Activated B cell treated with CpG ODN at 0.5 μM for 24 hours (primary cell): ENCODE measurements around the gene PKP1. TPM values are rescaled to one million over a fixed set of nuclear protein-coding genes. Genes with fewer than 3 reads are reported as not detected.

Source experiments
- ATAC-seq: fragments of 200-7000 bp; cut with Tn5 transposase; one replicate; pipeline ENCODE4 v1.10.0; 2021; ENCODE audit warnings: low read depth, mild to moderate bottlenecking, moderate library complexity
- CTCF ChIA-PET: fragments of 350-600 bp; sonication (Branson Sonifier 250); formaldehyde crosslinking; loops from one replicate; lab custom pipeline; 2021; ENCODE audit warnings: antibody characterized with exemption; lab: Charles Lee
- POLR2A ChIA-PET: fragments of 350-600 bp; sonication (Branson Sonifier 250); formaldehyde crosslinking; loops from one replicate; lab custom pipeline; 2021; ENCODE audit warnings: antibody characterized with exemption; lab: Charles Lee
- DNase-seq: peaks from one replicate; pipeline ENCODE4 v3.0.0; 2022
- H3K27ac Mint-ChIP-seq: one replicate; pipeline ENCODE4 v1.8.0; 2020; ENCODE audit warnings: mixed read lengths
- H3K27me3 Mint-ChIP-seq: one replicate; pipeline ENCODE4 v1.8.0; 2021; ENCODE audit warnings: mixed read lengths
- H3K36me3 Mint-ChIP-seq: one replicate; pipeline ENCODE4 v1.8.0; 2021; ENCODE audit warnings: low read depth, mixed read lengths
- H3K4me1 Mint-ChIP-seq: one replicate; pipeline ENCODE4 v1.8.0; 2021; ENCODE audit warnings: mixed read lengths
- H3K4me3 Mint-ChIP-seq: one replicate; pipeline ENCODE4 v1.8.0; 2020; ENCODE audit warnings: mild to moderate bottlenecking, mixed read lengths
- H3K9me3 Mint-ChIP-seq: one replicate; pipeline ENCODE4 v1.8.0; 2020; ENCODE audit warnings: mixed read lengths
- intact Hi-C: fragments of 100-400 bp; cut with micrococcal nuclease; formaldehyde crosslinking; loops from one replicate; pipeline ENCODE4 v1.15.1; 2024
- total RNA-seq: library from RNA; stranded (reverse); gene quantifications from 2 replicates; pipeline ENCODE4 v1.2.3, GENCODE V29; 2022
- TF ChIP-seq, protein P1 (sequence below): fragments of 200-600 bp; IDR thresholded peaks from one replicate; pipeline ENCODE4 v1.8.0; 2022; ENCODE audit warnings: antibody characterized with exemption, mild to moderate bottlenecking

Gene PKP1
- total RNA-seq, 1 donor from 2014 or later, result not detected

DNA sequence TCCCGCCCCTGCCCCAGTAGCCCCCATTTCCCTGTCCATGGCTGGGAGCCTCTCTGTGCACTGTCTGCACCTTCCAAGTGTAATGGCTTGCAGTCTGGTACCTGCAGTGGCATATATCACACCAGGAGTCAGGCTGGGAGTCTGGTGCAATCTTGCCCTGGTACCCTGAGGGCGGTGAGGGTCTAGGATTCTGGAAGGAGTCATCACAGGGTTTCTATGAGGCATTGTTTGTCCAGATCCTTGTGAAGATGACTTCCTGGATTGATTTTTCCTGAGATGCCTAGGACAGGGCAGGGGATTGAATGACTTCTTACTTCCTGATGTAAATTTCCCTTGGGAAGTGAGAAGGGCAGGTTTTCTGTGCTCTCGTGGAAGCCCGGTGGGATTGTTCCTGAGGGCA is 5.9 kb upstream of the PKP1 start:
- no peaks in the 10 kb centered on the region for H3K9me3 Mint-ChIP-seq
- H3K27ac Mint-ChIP-seq, result no peak overlapping the region
- peaks cover 35% of the 10 kb centered on the region for H3K27me3 Mint-ChIP-seq
- DNase-seq (no peak), ATAC-seq (no peak)
- TF ChIP-seq, protein P1, sequence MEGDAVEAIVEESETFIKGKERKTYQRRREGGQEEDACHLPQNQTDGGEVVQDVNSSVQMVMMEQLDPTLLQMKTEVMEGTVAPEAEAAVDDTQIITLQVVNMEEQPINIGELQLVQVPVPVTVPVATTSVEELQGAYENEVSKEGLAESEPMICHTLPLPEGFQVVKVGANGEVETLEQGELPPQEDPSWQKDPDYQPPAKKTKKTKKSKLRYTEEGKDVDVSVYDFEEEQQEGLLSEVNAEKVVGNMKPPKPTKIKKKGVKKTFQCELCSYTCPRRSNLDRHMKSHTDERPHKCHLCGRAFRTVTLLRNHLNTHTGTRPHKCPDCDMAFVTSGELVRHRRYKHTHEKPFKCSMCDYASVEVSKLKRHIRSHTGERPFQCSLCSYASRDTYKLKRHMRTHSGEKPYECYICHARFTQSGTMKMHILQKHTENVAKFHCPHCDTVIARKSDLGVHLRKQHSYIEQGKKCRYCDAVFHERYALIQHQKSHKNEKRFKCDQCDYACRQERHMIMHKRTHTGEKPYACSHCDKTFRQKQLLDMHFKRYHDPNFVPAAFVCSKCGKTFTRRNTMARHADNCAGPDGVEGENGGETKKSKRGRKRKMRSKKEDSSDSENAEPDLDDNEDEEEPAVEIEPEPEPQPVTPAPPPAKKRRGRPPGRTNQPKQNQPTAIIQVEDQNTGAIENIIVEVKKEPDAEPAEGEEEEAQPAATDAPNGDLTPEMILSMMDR, result no peak
- H3K36me3 Mint-ChIP-seq, result no peaks in the 10 kb centered on the region
- CTCF ChIA-PET, result no interaction called here
- no peaks in the 10 kb centered on the region for H3K4me1 Mint-ChIP-seq
- POLR2A ChIA-PET, result no interaction called here
- intact Hi-C loops, result no loop called here
- no peak overlapping the region for H3K4me3 Mint-ChIP-seq

DNA sequence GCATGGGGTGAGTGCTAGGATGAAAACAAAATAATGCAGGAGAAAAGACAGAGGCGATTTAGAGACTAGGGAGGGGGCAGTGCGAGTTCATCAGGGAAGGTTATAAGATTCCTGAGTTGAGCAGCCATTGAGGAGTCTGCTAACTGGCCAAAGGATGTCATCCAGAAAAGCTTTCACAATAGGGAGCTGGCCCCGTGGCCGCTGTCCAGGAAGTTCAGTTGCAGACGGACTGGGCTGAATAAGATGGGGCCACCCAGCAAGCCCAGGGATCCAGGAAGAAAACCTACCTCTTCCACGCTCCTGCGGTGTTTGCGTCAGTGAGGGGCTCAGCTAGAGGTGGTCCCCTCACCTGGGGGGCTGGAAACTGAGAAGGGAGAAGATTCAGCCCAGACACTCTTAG is 4.0 kb upstream of the PKP1 start:
- TF ChIP-seq, protein P1, result no peak
- DNase-seq (no peak), ATAC-seq (no peak)
- H3K4me1 Mint-ChIP-seq, result peaks cover 2% of the 10 kb centered on the region
- ChIA-PET CTCF (no interaction called here), POLR2A (no interaction called here)
- H3K27ac Mint-ChIP-seq, result no peak overlapping the region
- no peaks in the 10 kb centered on the region for H3K9me3 Mint-ChIP-seq
- intact Hi-C loops, result no loop called here
- peaks cover 42% of the 10 kb centered on the region for H3K27me3 Mint-ChIP-seq
- no peaks in the 10 kb centered on the region for H3K36me3 Mint-ChIP-seq
- no peak overlapping the region for H3K4me3 Mint-ChIP-seq

DNA sequence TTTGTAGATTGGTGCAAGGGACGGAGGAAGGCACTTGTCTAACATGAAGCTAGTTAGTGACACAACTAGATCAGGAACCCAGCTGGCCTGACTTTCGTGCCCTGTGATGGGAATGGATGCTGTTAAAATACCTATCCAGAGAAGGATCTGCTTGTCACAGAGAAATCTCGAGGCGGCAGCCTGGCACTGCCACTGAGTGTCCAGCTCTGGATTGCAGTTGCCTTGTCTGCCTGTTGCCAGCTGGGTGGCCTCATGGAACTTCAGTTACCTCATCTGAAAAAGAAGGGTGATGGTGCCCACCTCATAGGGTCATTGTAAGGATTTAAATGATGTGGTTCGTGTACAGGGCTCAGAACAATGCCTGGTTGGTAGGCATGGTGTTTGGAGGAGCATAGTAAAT is 2.4 kb upstream of the PKP1 start:
- no peaks in the 10 kb centered on the region for H3K9me3 Mint-ChIP-seq
- ChIA-PET POLR2A (no interaction called here), CTCF (no interaction called here)
- H3K4me1 Mint-ChIP-seq, result peaks cover 2% of the 10 kb centered on the region
- H3K27ac Mint-ChIP-seq, result no peak overlapping the region
- TF ChIP-seq, protein P1, result no peak
- intact Hi-C loops, result no loop called here
- no peaks in the 10 kb centered on the region for H3K36me3 Mint-ChIP-seq
- H3K27me3 Mint-ChIP-seq, result peaks cover 51% of the 10 kb centered on the region
- no peak overlapping the region for H3K4me3 Mint-ChIP-seq
- DNase-seq, result no peak
- no peak for ATAC-seq

DNA sequence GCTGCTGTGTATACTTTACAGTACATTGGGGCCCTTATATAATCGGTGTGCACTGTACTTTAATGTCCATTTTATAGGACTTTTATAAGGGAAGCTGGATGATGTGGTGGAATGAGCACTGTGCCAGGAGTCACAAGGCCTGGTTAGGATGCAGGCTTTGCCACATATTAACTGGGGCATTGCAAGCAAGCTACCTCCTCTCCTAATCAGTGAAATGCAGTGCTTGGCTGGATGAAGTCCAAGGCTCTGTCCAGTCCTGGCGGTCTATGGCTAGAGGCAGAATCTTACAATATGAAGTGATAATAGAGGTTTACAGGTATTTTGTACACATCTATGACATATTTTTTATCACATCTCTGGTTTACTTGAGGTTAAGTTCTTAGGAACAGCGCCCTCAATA is 1.7 kb upstream of the PKP1 start:
- POLR2A ChIA-PET, result no interaction called here
- Mint-ChIP-seq H3K4me3 (no peak overlapping the region), H3K36me3 (no peaks in the 10 kb centered on the region), H3K27ac (no peak overlapping the region), H3K27me3 (peaks cover 51% of the 10 kb centered on the region), H3K9me3 (no peaks in the 10 kb centered on the region), H3K4me1 (peaks cover 2% of the 10 kb centered on the region)
- TF ChIP-seq, protein P1, result no peak
- intact Hi-C loops, result no loop called here
- DNase-seq (no peak), ATAC-seq (no peak)
- CTCF ChIA-PET, result no interaction called here

DNA sequence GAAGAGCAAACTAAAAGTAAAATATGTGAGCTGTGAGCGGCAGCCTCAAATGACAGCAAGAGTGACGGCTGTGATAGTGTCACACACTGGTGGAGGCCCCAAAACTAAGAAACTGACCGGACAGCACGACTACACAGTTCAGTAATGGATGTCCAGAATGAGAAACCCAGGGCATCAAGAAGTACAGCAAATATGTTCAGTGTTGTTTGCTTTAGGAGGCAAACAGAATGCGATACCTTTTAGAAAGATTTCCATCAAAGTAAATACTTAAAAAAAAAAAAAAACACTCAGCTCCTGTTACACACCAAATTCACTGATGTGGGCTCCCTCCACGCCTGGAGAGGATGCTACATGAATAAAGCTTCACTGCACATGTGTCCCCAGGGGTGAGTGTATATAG is 1.1 kb upstream of the PKP1 start:
- POLR2A ChIA-PET, result no interaction called here
- H3K9me3 Mint-ChIP-seq, result no peaks in the 10 kb centered on the region
- intact Hi-C loops, result no loop called here
- no peak overlapping the region for H3K4me3 Mint-ChIP-seq
- H3K27me3 Mint-ChIP-seq, result peaks cover 51% of the 10 kb centered on the region
- H3K36me3 Mint-ChIP-seq, result no peaks in the 10 kb centered on the region
- peaks cover 2% of the 10 kb centered on the region for H3K4me1 Mint-ChIP-seq
- ATAC-seq, result no peak
- CTCF ChIA-PET, result no interaction called here
- TF ChIP-seq, protein P1, result no peak
- H3K27ac Mint-ChIP-seq, result no peak overlapping the region
- no peak for DNase-seq
